HepG2 (cell line): ENCODE results near the gene TNNT1. TPM values are rescaled to one million over a fixed set of nuclear protein-coding genes. Genes with fewer than 3 reads are reported as not detected.

Experiments used
- ATAC-seq: fragments of 200-7000 bp; cut with Tn5 transposase; 3 replicates; pipeline ENCODE4 v1.9.1; 2020; ENCODE audit warnings: mild to moderate bottlenecking, moderate library complexity
- BruUV-seq: library from RNA; stranded (reverse); fragments of 400-500 nt; replicated peaks from 2 replicates; lab custom pipeline; 2021; lab: Mats Ljungman, UMichigan
- CTCF ChIA-PET: fragments of 300-600 bp; formaldehyde crosslinking; extraction: SDS; loops from one replicate; lab custom pipeline; 2021; ENCODE audit warnings: low total read pairs, inconsistent platforms, low intra/inter-chr PET ratio; lab: Yijun Ruan, JAX
- POLR2A ChIA-PET: fragments of 350-600 bp; sonication (Branson Sonifier 250); formaldehyde crosslinking; loops from one replicate; lab custom pipeline; 2020; ENCODE audit warnings: antibody characterized with exemption, inconsistent platforms; lab: Yijun Ruan, JAX
- DNase-seq: peaks from one replicate; pipeline ENCODE4 v3.0.0-alpha.2; 2015; ENCODE audit warnings: low spot score
- FAIRE-seq: peaks from 3 replicates; lab custom pipeline; 2011; peaks lifted over from hg19 to GRCh38; lab: Jason Lieb, UNC
- H2AFZ ChIP-seq: one replicate; pipeline ENCODE4 v1.6.1; 2011; ENCODE audit warnings: low read length, inconsistent platforms
- H3K27ac ChIP-seq: fragments of 300-600 bp; 3 replicates; pipeline ENCODE4 v1.8.0; 2011; ENCODE audit warnings: mixed run types, mild to moderate bottlenecking, mixed read lengths, low read length, inconsistent platforms; ENCODE audit not compliant: insufficient read depth; ENCODE audit errors: extremely low read length
- H3K27me3 ChIP-seq, 2 experiments: fragments of 200-600 bp in 1 of 2; 2 replicates in 1 of 2; 3 replicates in 1 of 2; pipeline versions ENCODE4 v1.6.0 to v1.8.0; 2011; ENCODE audit warnings: low read length in 2 of 2, mild to moderate bottlenecking in 2 of 2, moderate library complexity in 2 of 2, inconsistent platforms in 1 of 2; ENCODE audit not compliant: insufficient read depth in 2 of 2, control insufficient read depth in 1 of 2
- H3K36me3 ChIP-seq, 2 experiments: fragments of 200-600 bp in 1 of 2; replicated peaks in 1 of 2; 2 replicates in 1 of 2; 3 replicates in 1 of 2; pipeline versions ENCODE4 v1.5.1 to v1.8.0; 2011; ENCODE audit warnings: low read length in 2 of 2, inconsistent platforms in 1 of 2; ENCODE audit not compliant: insufficient read depth in 2 of 2, control insufficient read depth in 1 of 2
- H3K4me1 ChIP-seq: 2 replicates; pipeline ENCODE4 v1.5.1; 2012; ENCODE audit warnings: low read length, inconsistent platforms; ENCODE audit not compliant: insufficient read depth
- H3K4me2 ChIP-seq: 2 replicates; pipeline ENCODE4 v1.6.0; 2011; ENCODE audit warnings: low read depth, low read length, inconsistent platforms
- H3K4me3 ChIP-seq, 3 experiments: fragments of 200-600 bp in 1 of 3; sonication (generic), shearing (Covaris generic) in 1 of 3; replicated peaks in 1 of 3; 2 replicates each; pipeline ENCODE4 v1.5.1; 2011 to 2016; ENCODE audit warnings: low read length in 3 of 3, inconsistent platforms in 2 of 3, low read depth in 2 of 3, mild to moderate bottlenecking in 2 of 3, control low read depth in 1 of 3, mixed read lengths in 1 of 3; ENCODE audit not compliant: insufficient read depth in 1 of 3
- H3K79me2 ChIP-seq: one replicate; pipeline ENCODE4 v1.6.1; 2011; ENCODE audit warnings: low read length, inconsistent platforms; ENCODE audit not compliant: insufficient read depth
- H3K9ac ChIP-seq: 2 replicates; pipeline ENCODE4 v1.6.0; 2011; ENCODE audit warnings: mild to moderate bottlenecking, low read depth, low read length, inconsistent platforms; ENCODE audit not compliant: insufficient read depth
- H3K9me3 ChIP-seq: 2 replicates; pipeline ENCODE4 v1.5.1; 2012; ENCODE audit warnings: mild to moderate bottlenecking, low read length
- H4K20me1 ChIP-seq: 2 replicates; pipeline ENCODE4 v1.6.0; 2011; ENCODE audit warnings: inconsistent platforms, mild to moderate bottlenecking, low read length, moderate library complexity; ENCODE audit not compliant: insufficient read depth
- DR1 ChIP-seq: sonication (generic); formaldehyde crosslinking; IDR thresholded peaks from 2 replicates; pipeline ENCODE4 v1.8.0; 2021; ENCODE audit warnings: mild to moderate bottlenecking, missing genetic modification reagents, inconsistent platforms
- MEIS2 ChIP-seq: sonication (generic); formaldehyde crosslinking; IDR thresholded peaks from 2 replicates; pipeline ENCODE4 v1.9.0; 2021; ENCODE audit warnings: mild to moderate bottlenecking, missing genetic modification reagents
- MTF2 ChIP-seq: sonication (generic); formaldehyde crosslinking; IDR thresholded peaks from 2 replicates; pipeline ENCODE4 v1.5.0; 2020; ENCODE audit warnings: missing genetic modification reagents, borderline replicate concordance
- RAD21 ChIP-seq: fragments of 450-650 bp; formaldehyde crosslinking; IDR thresholded peaks from 2 replicates; pipeline ENCODE4 v1.5.0; 2020; ENCODE audit warnings: mild to moderate bottlenecking
- STAG1 ChIP-seq: sonication (generic); formaldehyde crosslinking; IDR thresholded peaks from 2 replicates; pipeline ENCODE4 v1.4.0; 2020; ENCODE audit warnings: missing genetic modification reagents
- ZNF101 ChIP-seq: sonication (generic); formaldehyde crosslinking; IDR thresholded peaks from 2 replicates; pipeline ENCODE4 v1.4.0; 2020; ENCODE audit warnings: mild to moderate bottlenecking, low read depth, missing genetic modification reagents, borderline replicate concordance
- ZSCAN12 ChIP-seq: sonication (generic); formaldehyde crosslinking; IDR thresholded peaks from 2 replicates; pipeline ENCODE4 v1.9.0; 2021; ENCODE audit warnings: mild to moderate bottlenecking, missing genetic modification reagents
- WGBS: methylation state at CpG from one replicate; pipeline ENCODE4 v1.1.6; 2017; ENCODE audit warnings: low lambda C conversion rate; 5-methylcytosine and 5-hydroxymethylcytosine counted together
- in situ Hi-C: cut with HindIII; loops from 2 replicates; pipeline ENCODE4 v1.10.0; 2017; ENCODE audit warnings: low pct_unique_long_range_greater_than_20kb; ENCODE audit not compliant: extremely low pct_ligation_motif_present
- intact Hi-C: fragments of 100-400 bp; cut with micrococcal nuclease; formaldehyde crosslinking; loops from one replicate; pipeline ENCODE4 v1.10.0; 2022; ENCODE audit not compliant: unreplicated experiment
- polyA plus RNA-seq, 8 experiments: library from polyadenylated mRNA; depleted of rRNA in 3 of 8; stranded (reverse) in 7 of 8; unstranded in 1 of 8; fragments of >200 nt; fragmentation: Illumina TruSeq in 4 of 8; extraction: Trizol in 4 of 8; gene quantifications; 2 replicates each; pipeline versions ENCODE4 v1.2.1 to v1.2.3, GENCODE V29; 2011 to 2016; ENCODE audit warnings: low read depth in 4 of 8, missing spikeins in 1 of 8, mixed read lengths in 1 of 8; ENCODE audit not compliant: insufficient read depth in 1 of 8
- total RNA-seq, 5 experiments: library from RNA; depleted of rRNA; stranded (reverse); fragments of >200 nt; fragmentation: Illumina TruSeq; extraction: Trizol; gene quantifications; 2 replicates each; pipeline ENCODE4 v1.2.3, GENCODE V29; 2016; ENCODE audit warnings: low read depth in 1 of 5
- TF ChIP-seq, protein P1 (sequence below): sonication (generic); formaldehyde crosslinking; IDR thresholded peaks from 2 replicates; pipeline ENCODE4 v1.5.0; 2020; ENCODE audit warnings: mild to moderate bottlenecking, missing genetic modification reagents, moderate library complexity
- TF ChIP-seq, protein P2 (sequence below): sonication (generic); formaldehyde crosslinking; IDR thresholded peaks from 2 replicates; pipeline ENCODE4 v1.5.0; 2020; ENCODE audit warnings: mild to moderate bottlenecking, missing genetic modification reagents, borderline replicate concordance

The TNNT1 gene
- total and polyA plus RNA-seq, 2 of the 13 experiments (the other 11 are each of a cell fraction or from before 2014, with no cell fraction given) = 1.3 to 2.4 TPM

DNA sequence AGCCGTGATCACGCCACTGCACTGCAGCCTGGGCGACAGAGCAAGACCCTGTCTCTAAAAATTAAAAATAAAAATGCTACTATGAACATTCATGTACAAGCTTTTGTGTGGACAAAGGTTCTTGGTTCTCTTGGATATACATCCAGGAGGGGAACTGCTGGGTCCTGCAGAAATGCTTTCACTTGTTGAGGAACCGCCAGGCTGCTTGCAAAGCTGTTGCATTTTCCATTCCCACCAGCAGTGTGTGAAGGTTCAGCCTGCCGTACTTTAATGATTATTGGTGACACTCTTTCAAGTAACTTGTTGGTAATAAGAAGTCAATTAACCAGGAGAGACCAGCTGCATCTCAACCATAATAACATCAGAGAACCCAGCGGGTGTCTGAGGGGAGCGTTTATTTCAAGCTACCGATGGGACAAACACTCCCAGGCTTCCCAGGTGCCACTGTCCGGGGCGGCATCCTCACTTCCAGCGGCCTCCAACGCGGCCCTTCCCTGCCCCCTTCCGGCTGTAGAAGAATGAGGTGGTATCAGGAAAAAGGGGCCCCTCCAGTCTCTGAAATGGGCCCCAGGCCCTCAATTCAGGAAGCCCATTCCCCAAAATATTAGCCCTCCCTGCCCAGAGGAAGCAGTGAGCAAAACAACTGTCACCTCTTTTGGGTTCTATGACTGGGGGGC is 16.4 kb downstream of the TNNT1 start:
- no peak overlapping the region for H3K27ac ChIP-seq
- H3K9ac ChIP-seq = no peak overlapping the region
- no peaks in the 10 kb centered on the region for H3K4me1 ChIP-seq
- WGBS = 18% methylated on average over 9 of the region's 14 CpGs
- DNase-seq = no peak
- no peaks in the 10 kb centered on the region for H3K9me3 ChIP-seq
- ATAC-seq = peak; percentile 91
- CTCF ChIA-PET = interaction anchor here (1.2 to 1.6 kb wide), 3 partner anchors 34 to 251 kb away, joined by 3 to 9 read pairs (median 4); no protein-coding TSS in a partner anchor
- no TSS peak for BruUV-seq
- intact Hi-C loops = loop anchor here (1.0 to 5.0 kb wide), 2 partner anchors 44 to 250 kb away; no protein-coding TSS in a partner anchor
- TF ChIP-seq MEIS2 (no peak), ZNF101 (no peak), MTF2 (CRISPR knock-in tag) (0 out of 2 replicates have a peak, but pooled peaks have one; percentile 30), DR1 (no peak), ZSCAN12 (no peak), RAD21 (CRISPR knock-in tag) (peak; percentile 35; the same call in 1 of the 2 replicates), STAG1 (CRISPR knock-in tag) (peak; percentile 69)
- TF ChIP-seq, protein P1, sequence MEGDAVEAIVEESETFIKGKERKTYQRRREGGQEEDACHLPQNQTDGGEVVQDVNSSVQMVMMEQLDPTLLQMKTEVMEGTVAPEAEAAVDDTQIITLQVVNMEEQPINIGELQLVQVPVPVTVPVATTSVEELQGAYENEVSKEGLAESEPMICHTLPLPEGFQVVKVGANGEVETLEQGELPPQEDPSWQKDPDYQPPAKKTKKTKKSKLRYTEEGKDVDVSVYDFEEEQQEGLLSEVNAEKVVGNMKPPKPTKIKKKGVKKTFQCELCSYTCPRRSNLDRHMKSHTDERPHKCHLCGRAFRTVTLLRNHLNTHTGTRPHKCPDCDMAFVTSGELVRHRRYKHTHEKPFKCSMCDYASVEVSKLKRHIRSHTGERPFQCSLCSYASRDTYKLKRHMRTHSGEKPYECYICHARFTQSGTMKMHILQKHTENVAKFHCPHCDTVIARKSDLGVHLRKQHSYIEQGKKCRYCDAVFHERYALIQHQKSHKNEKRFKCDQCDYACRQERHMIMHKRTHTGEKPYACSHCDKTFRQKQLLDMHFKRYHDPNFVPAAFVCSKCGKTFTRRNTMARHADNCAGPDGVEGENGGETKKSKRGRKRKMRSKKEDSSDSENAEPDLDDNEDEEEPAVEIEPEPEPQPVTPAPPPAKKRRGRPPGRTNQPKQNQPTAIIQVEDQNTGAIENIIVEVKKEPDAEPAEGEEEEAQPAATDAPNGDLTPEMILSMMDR (CRISPR knock-in tag) = peak; percentile 73
- TF ChIP-seq, protein P2, sequence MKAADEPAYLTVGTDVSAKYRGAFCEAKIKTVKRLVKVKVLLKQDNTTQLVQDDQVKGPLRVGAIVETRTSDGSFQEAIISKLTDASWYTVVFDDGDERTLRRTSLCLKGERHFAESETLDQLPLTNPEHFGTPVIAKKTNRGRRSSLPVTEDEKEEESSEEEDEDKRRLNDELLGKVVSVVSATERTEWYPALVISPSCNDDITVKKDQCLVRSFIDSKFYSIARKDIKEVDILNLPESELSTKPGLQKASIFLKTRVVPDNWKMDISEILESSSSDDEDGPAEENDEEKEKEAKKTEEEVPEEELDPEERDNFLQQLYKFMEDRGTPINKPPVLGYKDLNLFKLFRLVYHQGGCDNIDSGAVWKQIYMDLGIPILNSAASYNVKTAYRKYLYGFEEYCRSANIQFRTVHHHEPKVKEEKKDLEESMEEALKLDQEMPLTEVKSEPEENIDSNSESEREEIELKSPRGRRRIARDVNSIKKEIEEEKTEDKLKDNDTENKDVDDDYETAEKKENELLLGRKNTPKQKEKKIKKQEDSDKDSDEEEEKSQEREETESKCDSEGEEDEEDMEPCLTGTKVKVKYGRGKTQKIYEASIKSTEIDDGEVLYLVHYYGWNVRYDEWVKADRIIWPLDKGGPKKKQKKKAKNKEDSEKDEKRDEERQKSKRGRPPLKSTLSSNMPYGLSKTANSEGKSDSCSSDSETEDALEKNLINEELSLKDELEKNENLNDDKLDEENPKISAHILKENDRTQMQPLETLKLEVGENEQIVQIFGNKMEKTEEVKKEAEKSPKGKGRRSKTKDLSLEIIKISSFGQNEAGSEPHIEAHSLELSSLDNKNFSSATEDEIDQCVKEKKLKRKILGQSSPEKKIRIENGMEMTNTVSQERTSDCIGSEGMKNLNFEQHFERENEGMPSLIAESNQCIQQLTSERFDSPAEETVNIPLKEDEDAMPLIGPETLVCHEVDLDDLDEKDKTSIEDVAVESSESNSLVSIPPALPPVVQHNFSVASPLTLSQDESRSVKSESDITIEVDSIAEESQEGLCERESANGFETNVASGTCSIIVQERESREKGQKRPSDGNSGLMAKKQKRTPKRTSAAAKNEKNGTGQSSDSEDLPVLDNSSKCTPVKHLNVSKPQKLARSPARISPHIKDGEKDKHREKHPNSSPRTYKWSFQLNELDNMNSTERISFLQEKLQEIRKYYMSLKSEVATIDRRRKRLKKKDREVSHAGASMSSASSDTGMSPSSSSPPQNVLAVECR = 0 out of 2 replicates have a peak, but pooled peaks have one; percentile 17
- H3K36me3 ChIP-seq = no peaks in the 10 kb centered on the region
- peak overlapping the region; percentile 65 for H3K4me2 ChIP-seq
- in situ Hi-C loops = no loop called here
- POLR2A ChIA-PET = no interaction called here
- H2AFZ ChIP-seq = no peak overlapping the region
- H3K4me3 ChIP-seq = peak overlapping the region in 2 of 3 experiments; percentile 28 to 46; a peak in 3 of 6 replicates
- no peaks in the 10 kb centered on the region for H3K79me2 ChIP-seq
- no peaks in the 10 kb centered on the region for H4K20me1 ChIP-seq
- peak; percentile 30 for FAIRE-seq
- H3K27me3 ChIP-seq = peaks cover 0 to 26% of the 10 kb centered on the region in 2 experiments; a peak in 1 of 5 replicates
